VCaP (cell line): ENCODE measurements around the gene ZNF883.
A peak's percentile ranks its signal among the peaks of the same experiment; 100 is the strongest.

Experiments
- H3K27ac ChIP-seq: fragments of 450-650 bp; 2 replicates; pipeline ENCODE4 v1.5.1; 2017
- CTCF ChIP-seq: fragments of 450-650 bp; conservative IDR thresholded peaks from 2 replicates; pipeline ENCODE4 v1.5.1; 2017; ENCODE audit warnings: mild to moderate bottlenecking, moderate library complexity

Gene ZNF883

GRCh38 chr9:113018247-113018646 is 6.3 kb upstream of the ZNF883 start:
- H3K27ac ChIP-seq, result no peak overlapping the region
- TF ChIP-seq CTCF, result no peak

DNA sequence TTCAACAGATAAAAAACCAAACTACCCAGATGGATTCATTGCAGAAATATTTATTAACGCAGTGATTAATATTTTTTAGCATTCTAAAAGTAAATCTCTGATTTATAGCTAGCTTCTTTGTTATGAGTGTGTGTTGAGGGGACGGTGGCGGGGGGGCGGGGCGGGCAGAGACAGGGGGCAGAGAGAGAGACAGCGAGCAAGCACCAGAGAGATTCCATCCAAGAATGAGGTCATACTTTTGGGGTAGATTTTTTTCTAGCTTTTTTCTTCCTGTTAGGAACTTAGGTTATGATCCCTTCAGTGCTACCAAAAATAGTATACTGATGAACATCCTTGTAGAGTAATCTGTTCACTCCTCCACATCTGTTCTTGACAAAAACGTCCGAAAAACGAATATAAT is 500 bp upstream of the ZNF883 start:
- TF ChIP-seq CTCF, result no peak
- H3K27ac ChIP-seq, result peak overlapping the region; percentile 48; the same call in 1 of the 2 replicates

DNA sequence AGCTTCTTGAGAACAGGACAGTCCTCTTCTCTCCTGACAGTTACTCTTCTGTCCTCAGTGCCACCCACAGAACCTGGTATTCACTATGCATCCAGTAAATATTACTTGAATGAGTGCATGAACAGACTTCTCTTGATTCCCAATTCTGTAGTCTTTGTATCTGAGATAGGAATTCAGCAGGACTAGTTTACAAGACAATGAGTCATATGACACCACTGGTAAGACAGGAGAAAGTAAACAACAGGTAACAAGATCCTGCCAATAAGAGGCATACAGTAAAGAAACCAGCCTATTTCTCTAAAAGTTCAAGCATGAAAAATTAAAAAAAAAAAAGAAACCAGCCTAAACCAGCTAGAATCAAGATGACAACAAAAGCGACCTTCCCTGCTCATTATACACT is 6.2 kb downstream of the ZNF883 start:
- no peak for TF ChIP-seq CTCF
- no peak overlapping the region for H3K27ac ChIP-seq

DNA sequence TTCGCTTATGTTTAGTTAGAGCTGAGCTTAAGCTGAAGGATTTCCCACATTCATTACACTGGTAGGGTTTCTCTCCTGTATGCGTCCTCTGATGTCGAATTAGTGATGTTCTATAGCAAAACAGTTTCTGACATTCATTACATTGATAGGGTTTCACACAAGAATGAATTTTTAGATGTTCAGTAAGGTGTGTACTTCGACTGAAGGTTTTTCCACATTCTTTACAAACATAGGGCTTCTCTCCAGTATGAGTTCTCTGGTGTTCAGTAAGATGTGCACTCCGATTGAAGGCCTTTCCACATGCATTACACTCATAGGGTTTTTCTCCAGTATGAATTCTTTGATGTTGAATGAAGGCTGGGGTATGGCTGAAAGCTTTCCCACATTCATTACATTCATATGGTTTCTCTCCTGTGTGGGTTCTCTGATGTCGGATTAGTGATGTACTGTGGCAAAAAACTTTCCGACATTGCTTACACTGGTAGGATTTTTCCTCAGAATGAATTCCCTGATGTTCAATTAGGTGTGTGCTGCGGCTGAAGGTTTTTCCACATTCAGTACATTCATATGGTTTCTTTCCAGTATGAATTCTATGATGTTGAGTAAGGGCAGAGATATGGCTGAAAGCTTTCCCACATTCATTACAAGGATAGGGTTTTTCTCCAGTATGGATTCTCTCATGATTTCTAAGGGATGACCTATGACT is 14.6 kb downstream of the ZNF883 start:
- no peak overlapping the region for H3K27ac ChIP-seq

GRCh38 chr9:112971415-112971814 is 40.6 kb downstream of the ZNF883 start:
- TF ChIP-seq CTCF, result peak; percentile 77
- H3K27ac ChIP-seq, result no peak overlapping the region

More for the DNA sequence above, 14.6 kb downstream of the ZNF883 start:
- no peak for TF ChIP-seq CTCF

- peak; percentile 72 for TF ChIP-seq CTCF
- H3K27ac ChIP-seq, result no peak overlapping the region
Observed at GRCh38 chr9:112970939-112971338, 41.1 kb downstream of the ZNF883 start.

GRCh38 chr9:112969730-112970129 is 42.3 kb downstream of the ZNF883 start:
- no peak for TF ChIP-seq CTCF
- H3K27ac ChIP-seq, result no peak overlapping the region
